Heart left ventricle (tissue), 16 donors: ENCODE data around the gene SMIM21. TPM values are rescaled to one million over a fixed set of nuclear protein-coding genes. Genes with fewer than 3 reads are reported as not detected.

Experiments
- ATAC-seq, 4 donors: fragments of 200-7000 bp; cut with Tn5 transposase; one replicate each; pipeline ENCODE4 v1.9.1; 2020 to 2022; ENCODE audit warnings: moderate library complexity in 4 of 4, mild to moderate bottlenecking in 3 of 4, moderate number of reproducible peaks in 1 of 4
- DNase-seq, 5 donors: peaks; one replicate each; pipeline ENCODE4 v3.0.0-alpha.2; 2020
- H3K27ac ChIP-seq, 12 donors: fragments of 200-600 bp; sonication (generic) in 4 of 12; one replicate each; pipeline versions ENCODE4 v1.5.0 to v1.8.0; 2016 to 2022; ENCODE audit warnings: mild to moderate bottlenecking in 2 of 12
- H3K27me3 ChIP-seq, 9 donors: fragments of 200-600 bp; sonication (generic) in 2 of 9; one replicate each; pipeline versions ENCODE4 v1.5.1 to v1.8.0; 2016 to 2022; ENCODE audit warnings: mild to moderate bottlenecking in 3 of 9
- H3K36me3 ChIP-seq, 9 donors: fragments of 200-600 bp; sonication (generic) in 2 of 9; one replicate each; pipeline versions ENCODE4 v1.5.0 to v1.8.0; 2018 to 2022; ENCODE audit warnings: mild to moderate bottlenecking in 2 of 9
- H3K4me1 ChIP-seq, 12 donors: fragments of 200-600 bp; sonication (generic) in 4 of 12; one replicate each; pipeline versions ENCODE4 v1.5.0 to v1.8.0; 2016 to 2022; ENCODE audit warnings: mild to moderate bottlenecking in 3 of 12
- H3K4me3 ChIP-seq, 12 donors: fragments of 200-600 bp; sonication (generic) in 4 of 12; one replicate each; pipeline versions ENCODE4 v1.5.0 to v1.8.0; 2017 to 2022; ENCODE audit warnings: mild to moderate bottlenecking in 9 of 12, moderate library complexity in 4 of 12
- H3K9me3 ChIP-seq, 12 donors: fragments of 200-600 bp; sonication (generic) in 4 of 12; one replicate each; pipeline versions ENCODE4 v1.5.0 to v1.8.0; 2016 to 2022; ENCODE audit warnings: mild to moderate bottlenecking in 1 of 12
- POLR2A ChIP-seq, 2 donors: fragments of 450-650 bp; IDR thresholded peaks; one replicate each; pipeline ENCODE4 v1.6.1; 2017; ENCODE audit warnings: antibody characterized with exemption in 2 of 2, mild to moderate bottlenecking in 2 of 2, moderate library complexity in 2 of 2
- WGBS, 4 donors: extraction: QIAGEN DNeasy Blood & Tissue Kit in 2 of 4; methylation state at CpG; one replicate each; pipeline versions ENCODE4 v1.1.5 to v1.1.7; 2013 to 2018; 5-methylcytosine and 5-hydroxymethylcytosine counted together
- intact Hi-C, 10 donors: fragments of 100-400 bp; cut with DNase I; formaldehyde crosslinking; loops; one replicate each; pipeline versions ENCODE4 v1.11.1 to v1.14.2; 2022
- polyA plus RNA-seq, 2 donors: library from polyadenylated mRNA; stranded (reverse); fragments of 200-250 nt; gene quantifications; one replicate each; pipeline ENCODE4 v1.2.3, GENCODE V29; 2013
- total RNA-seq, 9 donors: library from RNA; depleted of rRNA in 2 of 9; stranded (reverse); fragments of >200 nt in 2 of 9; fragmentation: NEBNext Ultra II Directional in 3 of 9; extraction: Animal tissue kit (Norgen Biotek cat#: 25700) in 3 of 9; gene quantifications; one replicate each; pipeline versions ENCODE4 v1.1.0 to v1.2.4, GENCODE V29; 2016 to 2023
- TF ChIP-seq, protein P1 (sequence below), 12 donors: fragments of 200-600 bp; sonication (generic) in 4 of 12; IDR thresholded peaks; one replicate each; pipeline versions ENCODE4 v1.5.0 to v1.8.0; 2018 to 2022; ENCODE audit warnings: antibody characterized with exemption in 12 of 12, mild to moderate bottlenecking in 5 of 12
- donor health status: ischemic (EF 13 %, LVEDD 7.1; RV severe dilation, severe dysfunction).
- donor health status: healthy with polysubstance abuse.
- donor health status: DM: no; HTN: yes; CAD: no.
- donor health status: DM: no; HTN: no; CAD: no.
- donor health status: ischemic (EF 25% LVEDD 6.9; RV normal size, moderate dysfunction).
- donor health status: ischemic (EF 25% LVEDD 5.7; RV mildly dilated, moderate dysfunction).
- donor health status: healthy.
- donor health status: DM: yes; HTN: yes; CAD: no.
- donor health status: ischemic (EF 35%, LVEDD 5.7; RV mildly dilated, moderate dysfunction).
- donor health status: nonischemic (EF 11% LVEDD 7.7; RV severe dilation, severe dysfunction).
- donor health status: DM: yes; HTN: yes; CAD: no.
- donor health status: PGD.
- donor health status: ischemic (EF 29% LVEDD 5.4; RV normal size, mild dysfunction).
- donor health status: nonischemic (EF 23%, LVEDD 6.1; RV moderate dilation, normal function).

SMIM21 gene
- total and polyA plus RNA-seq, 11 donors = not detected

DNA sequence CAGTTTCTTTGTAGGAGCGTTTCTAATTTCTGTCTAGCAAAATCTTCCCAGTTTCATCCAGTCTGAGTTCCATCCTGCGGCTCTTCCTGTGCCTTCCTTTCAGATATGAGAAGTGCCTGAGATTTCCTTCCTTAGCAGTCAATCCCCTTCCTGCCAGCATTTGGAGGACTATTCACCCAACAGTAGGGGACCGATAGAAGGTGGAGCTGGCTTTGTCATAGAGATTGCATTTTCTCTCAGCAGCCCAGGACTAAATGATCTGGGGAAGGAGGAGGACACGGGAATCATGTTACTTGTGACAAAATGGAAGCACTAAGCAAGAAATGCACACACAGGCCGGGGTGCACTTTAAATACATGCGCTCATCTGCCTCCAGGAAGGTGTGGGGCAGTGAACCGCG is 5.6 kb upstream of the SMIM21 start:
- peaks cover 0 to 5% (median 0%) of the 10 kb centered on the region in 9 donors for H3K27me3 ChIP-seq
- TF ChIP-seq POLR2A (IDR thresholded peaks at IDR 0.05) = no peak
- TF ChIP-seq, protein P1, sequence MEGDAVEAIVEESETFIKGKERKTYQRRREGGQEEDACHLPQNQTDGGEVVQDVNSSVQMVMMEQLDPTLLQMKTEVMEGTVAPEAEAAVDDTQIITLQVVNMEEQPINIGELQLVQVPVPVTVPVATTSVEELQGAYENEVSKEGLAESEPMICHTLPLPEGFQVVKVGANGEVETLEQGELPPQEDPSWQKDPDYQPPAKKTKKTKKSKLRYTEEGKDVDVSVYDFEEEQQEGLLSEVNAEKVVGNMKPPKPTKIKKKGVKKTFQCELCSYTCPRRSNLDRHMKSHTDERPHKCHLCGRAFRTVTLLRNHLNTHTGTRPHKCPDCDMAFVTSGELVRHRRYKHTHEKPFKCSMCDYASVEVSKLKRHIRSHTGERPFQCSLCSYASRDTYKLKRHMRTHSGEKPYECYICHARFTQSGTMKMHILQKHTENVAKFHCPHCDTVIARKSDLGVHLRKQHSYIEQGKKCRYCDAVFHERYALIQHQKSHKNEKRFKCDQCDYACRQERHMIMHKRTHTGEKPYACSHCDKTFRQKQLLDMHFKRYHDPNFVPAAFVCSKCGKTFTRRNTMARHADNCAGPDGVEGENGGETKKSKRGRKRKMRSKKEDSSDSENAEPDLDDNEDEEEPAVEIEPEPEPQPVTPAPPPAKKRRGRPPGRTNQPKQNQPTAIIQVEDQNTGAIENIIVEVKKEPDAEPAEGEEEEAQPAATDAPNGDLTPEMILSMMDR (IDR thresholded peaks at IDR 0.05) = no peak
- intact Hi-C loops = no loop called here
- no peak for ATAC-seq
- DNase-seq = no peak
- no peak overlapping the region for H3K4me3 ChIP-seq
- H3K9me3 ChIP-seq = no peaks in the 10 kb centered on the region
- no peaks in the 10 kb centered on the region for H3K4me1 ChIP-seq
- WGBS, 4 donors = 70 to 77% (median 72%) methylated on average over 8 of the region's 8 CpGs
- H3K36me3 ChIP-seq = no peaks in the 10 kb centered on the region
- no peak overlapping the region for H3K27ac ChIP-seq

DNA sequence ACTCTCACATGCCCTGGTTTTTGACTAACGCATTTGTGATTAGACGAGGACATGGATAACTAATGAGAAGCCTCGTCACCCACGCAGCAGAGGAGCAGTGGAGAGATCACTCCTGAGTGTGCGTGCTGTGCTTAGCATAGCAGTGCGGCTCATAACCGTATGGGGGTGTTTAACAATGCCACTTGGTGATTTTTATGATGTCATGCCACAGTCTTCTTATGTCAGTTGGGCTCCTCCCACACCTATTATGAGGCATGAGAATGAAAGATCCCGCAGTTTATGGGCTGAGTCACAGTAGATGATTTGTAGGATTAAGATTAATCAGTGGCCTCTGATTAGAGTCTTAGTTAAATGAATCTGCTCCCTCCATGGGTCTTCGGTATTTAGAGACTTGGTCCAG is 2.5 kb upstream of the SMIM21 start:
- Histone ChIP-seq H3K36me3 (no peaks in the 10 kb centered on the region), H3K27ac (no peak overlapping the region), H3K27me3 (peaks cover 0 to 2% (median 0%) of the 10 kb centered on the region in 9 donors), H3K4me1 (no peaks in the 10 kb centered on the region), H3K9me3 (no peaks in the 10 kb centered on the region), H3K4me3 (no peak overlapping the region)
- DNase-seq = no peak
- no peak for ATAC-seq
- TF ChIP-seq POLR2A (IDR thresholded peaks at IDR 0.05) = no peak
- TF ChIP-seq, protein P1 (IDR thresholded peaks at IDR 0.05) = no peak
- WGBS, 4 donors = 86 to 93% (median 91%) methylated on average over 9 of the region's 9 CpGs
- intact Hi-C loops = no loop called here

DNA sequence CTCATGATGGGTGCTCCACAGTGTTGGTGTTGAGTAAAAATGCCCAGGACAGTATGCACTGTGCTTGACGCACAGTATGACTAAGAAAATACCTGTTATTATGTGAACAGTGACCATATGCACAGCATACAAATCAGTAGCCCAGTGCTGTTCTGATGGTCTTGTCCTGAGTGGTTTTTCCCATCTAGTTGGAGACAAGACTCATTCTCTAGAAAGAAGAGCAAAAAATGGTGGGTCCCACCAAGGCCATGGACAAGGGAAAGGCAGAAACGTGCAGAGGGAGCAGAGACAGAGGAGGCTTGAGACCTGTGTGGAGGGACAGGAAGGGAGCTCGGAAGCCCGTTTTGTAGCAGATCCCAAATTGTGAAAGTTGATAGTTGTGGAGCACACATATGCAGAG is 987 bp upstream of the SMIM21 start:
- H3K36me3 ChIP-seq = no peaks in the 10 kb centered on the region
- WGBS, 4 donors = 87 to 96% (median 92%) methylated on average over 4 of the region's 4 CpGs
- H3K9me3 ChIP-seq = no peaks in the 10 kb centered on the region
- no peak overlapping the region for H3K27ac ChIP-seq
- DNase-seq (no peak), ATAC-seq (no peak)
- intact Hi-C loops = no loop called here
- H3K4me1 ChIP-seq = no peaks in the 10 kb centered on the region
- no peak for TF ChIP-seq POLR2A (IDR thresholded peaks at IDR 0.05)
- TF ChIP-seq, protein P1 (IDR thresholded peaks at IDR 0.05) = no peak
- no peak overlapping the region for H3K4me3 ChIP-seq
- H3K27me3 ChIP-seq = no peaks in the 10 kb centered on the region

- intact Hi-C loops = no loop called here
- H3K27ac ChIP-seq = no peak overlapping the region
- H3K4me3 ChIP-seq = no peak overlapping the region
- WGBS, 4 donors = 91 to 97% (median 92%) methylated on average over 1 of the region's 1 CpG
- TF ChIP-seq, protein P1 (IDR thresholded peaks at IDR 0.05) = no peak
- TF ChIP-seq POLR2A (IDR thresholded peaks at IDR 0.05) = no peak
- H3K9me3 ChIP-seq = peaks cover 0 to 10% (median 0%) of the 10 kb centered on the region in 12 donors
- H3K36me3 ChIP-seq = no peaks in the 10 kb centered on the region
- ATAC-seq (no peak), DNase-seq (no peak)
- H3K27me3 ChIP-seq = no peaks in the 10 kb centered on the region
- H3K4me1 ChIP-seq = no peaks in the 10 kb centered on the region
These were observed 5.1 kb downstream of the SMIM21 start for GRCh38 chr18:75422341-75422910.
